Calu3 (cell line): ENCODE measurements around the gene ZNF691. TPM values are rescaled to one million over a fixed set of nuclear protein-coding genes. Genes with fewer than 3 reads are reported as not detected.

Experiments
- BruUV-seq: library from RNA; stranded (reverse); fragments of 400-500 nt; replicated peaks from 2 replicates; lab custom pipeline; 2021; lab: Mats Ljungman, UMichigan
- CTCF ChIA-PET: fragments of 300-600 bp; sonication (Branson Sonifier 250); formaldehyde crosslinking; loops from one replicate; lab custom pipeline; 2022; ENCODE audit warnings: antibody characterized with exemption; lab: Charles Lee
- DNase-seq: peaks from one replicate; pipeline ENCODE4 v3.0.0; 2022
- H3K27ac Mint-ChIP-seq: one replicate; pipeline ENCODE4 v1.8.0; 2022; ENCODE audit warnings: mixed read lengths; ENCODE audit not compliant: unreplicated experiment
- H3K27me3 Mint-ChIP-seq: one replicate; pipeline ENCODE4 v1.8.0; 2022; ENCODE audit warnings: mixed read lengths; ENCODE audit not compliant: unreplicated experiment
- H3K36me3 Mint-ChIP-seq: one replicate; pipeline ENCODE4 v1.8.0; 2022; ENCODE audit warnings: mild to moderate bottlenecking, moderate library complexity, mixed read lengths; ENCODE audit not compliant: insufficient read depth, unreplicated experiment
- H3K4me1 Mint-ChIP-seq: one replicate; pipeline ENCODE4 v1.8.0; 2022; ENCODE audit warnings: mild to moderate bottlenecking, low read depth, mixed read lengths; ENCODE audit not compliant: unreplicated experiment
- H3K4me3 Mint-ChIP-seq: one replicate; pipeline ENCODE4 v1.8.0; 2022; ENCODE audit warnings: mild to moderate bottlenecking, low read depth, moderate library complexity, mixed read lengths; ENCODE audit not compliant: unreplicated experiment
- H3K9me3 Mint-ChIP-seq: one replicate; pipeline ENCODE4 v1.8.0; 2022; ENCODE audit warnings: low read depth, mixed read lengths; ENCODE audit not compliant: unreplicated experiment
- intact Hi-C: fragments of 100-400 bp; cut with micrococcal nuclease; formaldehyde crosslinking; loops from one replicate; pipeline ENCODE4 v1.10.0; 2022; ENCODE audit not compliant: unreplicated experiment
- total RNA-seq: library from RNA; stranded (reverse); gene quantifications from 2 replicates; pipeline ENCODE4 v1.2.3, GENCODE V29; 2022
- TF ChIP-seq, protein P1 (sequence below): fragments of 200-600 bp; IDR thresholded peaks from one replicate; pipeline ENCODE4 v1.8.0; 2022; ENCODE audit warnings: antibody characterized with exemption; ENCODE audit not compliant: unreplicated experiment

ZNF691 gene
- total RNA-seq, 1 experiment from 2014 or later, result 12.0 TPM

DNA sequence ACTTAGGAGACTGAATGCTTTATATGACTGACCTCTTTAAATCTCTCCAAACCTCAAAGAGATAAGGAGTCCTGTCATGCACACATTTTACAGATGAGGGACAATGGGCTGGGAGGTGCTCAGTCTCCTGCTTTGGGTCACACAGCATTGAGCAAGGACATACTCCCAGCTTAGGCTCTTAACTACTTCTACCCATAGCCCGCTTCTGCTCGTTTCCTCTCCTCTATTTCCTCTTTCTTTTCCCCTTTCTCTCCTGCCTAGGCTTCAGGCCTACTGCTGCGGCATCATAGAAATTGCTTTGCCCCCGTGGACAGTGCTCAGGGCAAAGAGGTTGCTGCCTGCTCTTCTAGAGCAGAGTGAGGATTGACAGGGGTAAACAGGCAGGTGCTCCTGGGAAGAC, 12.4 kb upstream of the ZNF691 start:
- Mint-ChIP-seq H3K27ac (no peak overlapping the region), H3K36me3 (no peaks in the 10 kb centered on the region), H3K9me3 (no peaks in the 10 kb centered on the region), H3K4me1 (no peaks in the 10 kb centered on the region), H3K27me3 (no peaks in the 10 kb centered on the region), H3K4me3 (no peak overlapping the region)
- CTCF ChIA-PET, result interaction anchor here (0.7 kb wide), 1 partner anchor 539 kb away, joined by 3 read pairs; no protein-coding TSS in a partner anchor
- TF ChIP-seq, protein P1, sequence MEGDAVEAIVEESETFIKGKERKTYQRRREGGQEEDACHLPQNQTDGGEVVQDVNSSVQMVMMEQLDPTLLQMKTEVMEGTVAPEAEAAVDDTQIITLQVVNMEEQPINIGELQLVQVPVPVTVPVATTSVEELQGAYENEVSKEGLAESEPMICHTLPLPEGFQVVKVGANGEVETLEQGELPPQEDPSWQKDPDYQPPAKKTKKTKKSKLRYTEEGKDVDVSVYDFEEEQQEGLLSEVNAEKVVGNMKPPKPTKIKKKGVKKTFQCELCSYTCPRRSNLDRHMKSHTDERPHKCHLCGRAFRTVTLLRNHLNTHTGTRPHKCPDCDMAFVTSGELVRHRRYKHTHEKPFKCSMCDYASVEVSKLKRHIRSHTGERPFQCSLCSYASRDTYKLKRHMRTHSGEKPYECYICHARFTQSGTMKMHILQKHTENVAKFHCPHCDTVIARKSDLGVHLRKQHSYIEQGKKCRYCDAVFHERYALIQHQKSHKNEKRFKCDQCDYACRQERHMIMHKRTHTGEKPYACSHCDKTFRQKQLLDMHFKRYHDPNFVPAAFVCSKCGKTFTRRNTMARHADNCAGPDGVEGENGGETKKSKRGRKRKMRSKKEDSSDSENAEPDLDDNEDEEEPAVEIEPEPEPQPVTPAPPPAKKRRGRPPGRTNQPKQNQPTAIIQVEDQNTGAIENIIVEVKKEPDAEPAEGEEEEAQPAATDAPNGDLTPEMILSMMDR, result no peak
- no TSS peak for BruUV-seq
- no peak for DNase-seq
- intact Hi-C loops, result no loop called here

- intact Hi-C loops, result no loop called here
- no peaks in the 10 kb centered on the region for H3K36me3 Mint-ChIP-seq
- CTCF ChIA-PET, result no interaction called here
These were observed 11.6 kb upstream of the ZNF691 start for GRCh38 chr1:42834803-42835202.

DNA sequence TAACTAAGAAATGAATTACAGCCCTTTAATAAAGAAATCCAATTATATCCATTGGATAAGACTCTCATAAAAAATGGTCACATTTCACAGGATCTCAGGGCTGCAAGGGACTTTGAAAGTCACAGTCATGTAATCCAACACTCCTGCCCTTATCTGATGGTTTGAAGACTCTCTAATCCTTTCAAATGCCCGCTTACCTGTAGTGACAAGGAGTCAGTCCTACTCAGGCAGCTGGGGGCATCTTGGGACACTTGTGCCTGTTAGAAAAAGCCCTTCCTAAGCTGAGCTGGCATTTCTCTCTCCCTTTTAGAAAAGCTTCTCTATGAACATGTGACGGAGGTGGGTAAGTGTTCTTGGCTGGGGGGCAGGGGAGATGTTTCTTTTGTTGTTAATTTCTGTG, 11.0 kb upstream of the ZNF691 start:
- Mint-ChIP-seq H3K4me1 (no peaks in the 10 kb centered on the region), H3K4me3 (no peak overlapping the region), H3K9me3 (no peaks in the 10 kb centered on the region), H3K27me3 (no peaks in the 10 kb centered on the region), H3K36me3 (no peaks in the 10 kb centered on the region), H3K27ac (no peak overlapping the region)
- TF ChIP-seq, protein P1, result no peak
- CTCF ChIA-PET, result interaction anchor here (1.5 kb wide), 1 partner anchor 11 kb away, joined by 5 read pairs; the partner anchor contains the start of gene ZNF691
- intact Hi-C loops, result no loop called here
- no TSS peak for BruUV-seq
- DNase-seq, result no peak

More at GRCh38 chr1:42834803-42835202, 11.6 kb upstream of the ZNF691 start:
- no peaks in the 10 kb centered on the region for H3K9me3 Mint-ChIP-seq
- no peak overlapping the region for H3K4me3 Mint-ChIP-seq
- DNase-seq, result no peak
- no TSS peak for BruUV-seq
- TF ChIP-seq, protein P1, result no peak
- H3K27ac Mint-ChIP-seq, result no peak overlapping the region
- H3K27me3 Mint-ChIP-seq, result no peaks in the 10 kb centered on the region
- no peaks in the 10 kb centered on the region for H3K4me1 Mint-ChIP-seq

GRCh38 chr1:42837709-42838108, 8.7 kb upstream of the ZNF691 start:
- DNase-seq, result no peak
- Mint-ChIP-seq H3K4me1 (no peaks in the 10 kb centered on the region), H3K36me3 (no peaks in the 10 kb centered on the region), H3K4me3 (no peak overlapping the region), H3K27me3 (no peaks in the 10 kb centered on the region), H3K9me3 (no peaks in the 10 kb centered on the region), H3K27ac (no peak overlapping the region)
- TF ChIP-seq, protein P1, result no peak
- BruUV-seq, result no TSS peak
- intact Hi-C loops, result no loop called here
- CTCF ChIA-PET, result no interaction called here
